HepG2 (cell line): ENCODE measurements around the gene GLUL. TPM values are rescaled to one million over a fixed set of nuclear protein-coding genes. Genes with fewer than 3 reads are reported as not detected.

ENCODE experiments used
- ATAC-seq: fragments of 200-7000 bp; cut with Tn5 transposase; 3 replicates; pipeline ENCODE4 v1.9.1; 2020; ENCODE audit warnings: mild to moderate bottlenecking, moderate library complexity
- BruUV-seq: library from RNA; stranded (reverse); fragments of 400-500 nt; replicated peaks from 2 replicates; lab custom pipeline; 2021; lab: Mats Ljungman, UMichigan
- CTCF ChIA-PET: fragments of 300-600 bp; formaldehyde crosslinking; extraction: SDS; loops from one replicate; lab custom pipeline; 2021; ENCODE audit warnings: low total read pairs, inconsistent platforms, low intra/inter-chr PET ratio; lab: Yijun Ruan, JAX
- POLR2A ChIA-PET: fragments of 350-600 bp; sonication (Branson Sonifier 250); formaldehyde crosslinking; loops from one replicate; lab custom pipeline; 2020; ENCODE audit warnings: antibody characterized with exemption, inconsistent platforms; lab: Yijun Ruan, JAX
- DNase-seq: peaks from one replicate; pipeline ENCODE4 v3.0.0-alpha.2; 2015; ENCODE audit warnings: low spot score
- FAIRE-seq: peaks from 3 replicates; lab custom pipeline; 2011; peaks lifted over from hg19 to GRCh38; lab: Jason Lieb, UNC
- H2AFZ ChIP-seq: one replicate; pipeline ENCODE4 v1.6.1; 2011; ENCODE audit warnings: low read length, inconsistent platforms
- H3K27ac ChIP-seq: fragments of 300-600 bp; 3 replicates; pipeline ENCODE4 v1.8.0; 2011; ENCODE audit warnings: mixed run types, mild to moderate bottlenecking, mixed read lengths, low read length, inconsistent platforms; ENCODE audit not compliant: insufficient read depth; ENCODE audit errors: extremely low read length
- H3K27me3 ChIP-seq, 2 experiments: fragments of 200-600 bp in 1 of 2; 2 replicates in 1 of 2; 3 replicates in 1 of 2; pipeline versions ENCODE4 v1.6.0 to v1.8.0; 2011; ENCODE audit warnings: low read length in 2 of 2, mild to moderate bottlenecking in 2 of 2, moderate library complexity in 2 of 2, inconsistent platforms in 1 of 2; ENCODE audit not compliant: insufficient read depth in 2 of 2, control insufficient read depth in 1 of 2
- H3K36me3 ChIP-seq, 2 experiments: fragments of 200-600 bp in 1 of 2; replicated peaks in 1 of 2; 2 replicates in 1 of 2; 3 replicates in 1 of 2; pipeline versions ENCODE4 v1.5.1 to v1.8.0; 2011; ENCODE audit warnings: low read length in 2 of 2, inconsistent platforms in 1 of 2; ENCODE audit not compliant: insufficient read depth in 2 of 2, control insufficient read depth in 1 of 2
- H3K4me1 ChIP-seq: 2 replicates; pipeline ENCODE4 v1.5.1; 2012; ENCODE audit warnings: low read length, inconsistent platforms; ENCODE audit not compliant: insufficient read depth
- H3K4me2 ChIP-seq: 2 replicates; pipeline ENCODE4 v1.6.0; 2011; ENCODE audit warnings: low read depth, low read length, inconsistent platforms
- H3K4me3 ChIP-seq, 3 experiments: fragments of 200-600 bp in 1 of 3; sonication (generic), shearing (Covaris generic) in 1 of 3; replicated peaks in 1 of 3; 2 replicates each; pipeline ENCODE4 v1.5.1; 2011 to 2016; ENCODE audit warnings: low read length in 3 of 3, inconsistent platforms in 2 of 3, low read depth in 2 of 3, mild to moderate bottlenecking in 2 of 3, control low read depth in 1 of 3, mixed read lengths in 1 of 3; ENCODE audit not compliant: insufficient read depth in 1 of 3
- H3K79me2 ChIP-seq: one replicate; pipeline ENCODE4 v1.6.1; 2011; ENCODE audit warnings: low read length, inconsistent platforms; ENCODE audit not compliant: insufficient read depth
- H3K9ac ChIP-seq: 2 replicates; pipeline ENCODE4 v1.6.0; 2011; ENCODE audit warnings: mild to moderate bottlenecking, low read depth, low read length, inconsistent platforms; ENCODE audit not compliant: insufficient read depth
- H3K9me3 ChIP-seq: 2 replicates; pipeline ENCODE4 v1.5.1; 2012; ENCODE audit warnings: mild to moderate bottlenecking, low read length
- H4K20me1 ChIP-seq: 2 replicates; pipeline ENCODE4 v1.6.0; 2011; ENCODE audit warnings: inconsistent platforms, mild to moderate bottlenecking, low read length, moderate library complexity; ENCODE audit not compliant: insufficient read depth
- CENPBD1 ChIP-seq: sonication (generic); formaldehyde crosslinking; IDR thresholded peaks from 2 replicates; pipeline ENCODE4 v1.8.0; 2022; ENCODE audit warnings: missing genetic modification reagents, low read depth, mild to moderate bottlenecking, borderline replicate concordance
- KDM5A ChIP-seq: fragments of 200-600 bp; sonication (generic); IDR thresholded peaks from 2 replicates; pipeline ENCODE4 v1.7.0; 2018; ENCODE audit warnings: antibody characterized with exemption, mild to moderate bottlenecking, low read length, borderline replicate concordance
- KLF12 ChIP-seq: sonication (generic); formaldehyde crosslinking; IDR thresholded peaks from 2 replicates; pipeline ENCODE4 v1.4.0; 2020; ENCODE audit warnings: missing genetic modification reagents, borderline replicate concordance
- MBD4 ChIP-seq: IDR thresholded peaks from 2 replicates; pipeline ENCODE4 v1.6.1; 2012; ENCODE audit warnings: low read length, inconsistent platforms, borderline replicate concordance
- NR2F2 ChIP-seq: IDR thresholded peaks from 2 replicates; pipeline ENCODE4 v1.6.1; 2012; ENCODE audit warnings: low read depth, inconsistent platforms, borderline replicate concordance
- SOX13 ChIP-seq, 3 experiments: fragments of 450-650 bp in 1 of 3; sonication (generic) in 1 of 3; formaldehyde crosslinking in 1 of 3; IDR thresholded peaks in 2 of 3; conservative IDR thresholded peaks in 1 of 3; 2 replicates each; pipeline versions ENCODE4 v1.5.0 to v1.6.1; 2016 to 2020; ENCODE audit warnings: antibody characterized with exemption in 1 of 3, mild to moderate bottlenecking in 1 of 3, missing compliant biosample characterization in 1 of 3, missing genetic modification reagents in 1 of 3, moderate library complexity in 1 of 3
- TBX3 ChIP-seq: fragments of 450-650 bp; IDR thresholded peaks from 2 replicates; pipeline ENCODE4 v1.6.1; 2017; ENCODE audit warnings: antibody characterized with exemption, mild to moderate bottlenecking, inconsistent platforms, borderline replicate concordance
- ZNF207 ChIP-seq: fragments of 450-650 bp; IDR thresholded peaks from 2 replicates; pipeline ENCODE4 v1.6.1; 2016; ENCODE audit warnings: antibody characterized with exemption, borderline replicate concordance
- ZNF740 ChIP-seq: sonication (generic); formaldehyde crosslinking; IDR thresholded peaks from 2 replicates; pipeline ENCODE4 v1.4.0; 2020; ENCODE audit warnings: missing genetic modification reagents
- ZNF790 ChIP-seq: sonication (generic); formaldehyde crosslinking; IDR thresholded peaks from 2 replicates; pipeline ENCODE4 v1.8.0; 2022; ENCODE audit warnings: missing genetic modification reagents, mild to moderate bottlenecking, borderline replicate concordance
- WGBS: methylation state at CpG from one replicate; pipeline ENCODE4 v1.1.6; 2017; ENCODE audit warnings: low lambda C conversion rate; 5-methylcytosine and 5-hydroxymethylcytosine counted together
- in situ Hi-C: cut with HindIII; loops from 2 replicates; pipeline ENCODE4 v1.10.0; 2017; ENCODE audit warnings: low pct_unique_long_range_greater_than_20kb; ENCODE audit not compliant: extremely low pct_ligation_motif_present
- intact Hi-C: fragments of 100-400 bp; cut with micrococcal nuclease; formaldehyde crosslinking; loops from one replicate; pipeline ENCODE4 v1.10.0; 2022; ENCODE audit not compliant: unreplicated experiment
- polyA plus RNA-seq, 8 experiments: library from polyadenylated mRNA; depleted of rRNA in 3 of 8; stranded (reverse) in 7 of 8; unstranded in 1 of 8; fragments of >200 nt; fragmentation: Illumina TruSeq in 4 of 8; extraction: Trizol in 4 of 8; gene quantifications; 2 replicates each; pipeline versions ENCODE4 v1.2.1 to v1.2.3, GENCODE V29; 2011 to 2016; ENCODE audit warnings: low read depth in 4 of 8, missing spikeins in 1 of 8, mixed read lengths in 1 of 8; ENCODE audit not compliant: insufficient read depth in 1 of 8
- total RNA-seq, 5 experiments: library from RNA; depleted of rRNA; stranded (reverse); fragments of >200 nt; fragmentation: Illumina TruSeq; extraction: Trizol; gene quantifications; 2 replicates each; pipeline ENCODE4 v1.2.3, GENCODE V29; 2016; ENCODE audit warnings: low read depth in 1 of 5
- TF ChIP-seq, protein P1 (sequence below), 2 experiments: fragments of 450-650 bp in 1 of 2; sonication (generic) in 1 of 2; formaldehyde crosslinking; IDR thresholded peaks; 2 replicates each; pipeline versions ENCODE4 v1.5.0 to v1.8.0; 2020 to 2022; ENCODE audit warnings: mild to moderate bottlenecking in 1 of 2, missing genetic modification reagents in 1 of 2
- TF ChIP-seq, protein P2 (sequence below): fragments of 450-650 bp; IDR thresholded peaks from 2 replicates; pipeline ENCODE4 v1.6.1; 2017
- TF ChIP-seq, protein P3 (sequence below): sonication (generic); formaldehyde crosslinking; IDR thresholded peaks from 2 replicates; pipeline ENCODE4 v1.4.0; 2020; ENCODE audit warnings: mild to moderate bottlenecking, missing genetic modification reagents

GLUL gene
- total and polyA plus RNA-seq, 2 of the 13 experiments (the other 11 are each of a cell fraction or from before 2014, with no cell fraction given): 423 to 827 TPM

DNA sequence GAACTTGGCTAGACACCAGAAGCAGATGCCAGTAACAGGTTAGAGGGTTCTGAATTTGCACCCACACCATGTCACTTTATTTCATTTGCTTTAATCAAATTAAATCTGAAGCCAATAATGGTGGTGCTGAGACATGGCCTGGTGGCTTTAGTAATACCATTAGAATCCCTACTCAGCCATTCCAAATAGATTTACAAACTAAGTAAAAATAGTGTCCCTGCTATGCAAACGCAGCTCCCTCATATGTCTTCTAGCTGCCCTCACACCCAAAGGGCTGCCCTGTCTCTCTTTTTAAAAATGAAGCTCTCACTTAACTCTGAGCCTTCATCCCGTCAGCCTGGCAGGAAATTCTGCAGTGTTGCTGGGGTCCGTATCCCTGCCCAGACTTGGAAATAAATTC is 21.1 kb downstream of the GLUL start:
- Histone ChIP-seq H3K9ac (no peak overlapping the region), H4K20me1 (no peaks in the 10 kb centered on the region), H2AFZ (no peak overlapping the region), H3K4me1 (no peaks in the 10 kb centered on the region), H3K27me3 (peaks cover 0 to 12% of the 10 kb centered on the region in 2 experiments; a peak in 1 of 5 replicates), H3K4me2 (no peak overlapping the region), H3K79me2 (no peaks in the 10 kb centered on the region), H3K9me3 (no peaks in the 10 kb centered on the region), H3K27ac (no peak overlapping the region), H3K36me3 (no peaks in the 10 kb centered on the region), H3K4me3 (no peak overlapping the region)
- no TSS peak for BruUV-seq
- intact Hi-C loops (no loop called here), in situ Hi-C loops (no loop called here)
- POLR2A ChIA-PET: interaction anchor here (0.9 kb wide), 1 partner anchor 19 kb away, joined by 3 read pairs; no protein-coding TSS in a partner anchor
- TF ChIP-seq, protein P1, sequence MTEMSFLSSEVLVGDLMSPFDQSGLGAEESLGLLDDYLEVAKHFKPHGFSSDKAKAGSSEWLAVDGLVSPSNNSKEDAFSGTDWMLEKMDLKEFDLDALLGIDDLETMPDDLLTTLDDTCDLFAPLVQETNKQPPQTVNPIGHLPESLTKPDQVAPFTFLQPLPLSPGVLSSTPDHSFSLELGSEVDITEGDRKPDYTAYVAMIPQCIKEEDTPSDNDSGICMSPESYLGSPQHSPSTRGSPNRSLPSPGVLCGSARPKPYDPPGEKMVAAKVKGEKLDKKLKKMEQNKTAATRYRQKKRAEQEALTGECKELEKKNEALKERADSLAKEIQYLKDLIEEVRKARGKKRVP (CRISPR knock-in tag; IDR thresholded peaks at IDR 0.05): no peak
- TF ChIP-seq, protein P2, sequence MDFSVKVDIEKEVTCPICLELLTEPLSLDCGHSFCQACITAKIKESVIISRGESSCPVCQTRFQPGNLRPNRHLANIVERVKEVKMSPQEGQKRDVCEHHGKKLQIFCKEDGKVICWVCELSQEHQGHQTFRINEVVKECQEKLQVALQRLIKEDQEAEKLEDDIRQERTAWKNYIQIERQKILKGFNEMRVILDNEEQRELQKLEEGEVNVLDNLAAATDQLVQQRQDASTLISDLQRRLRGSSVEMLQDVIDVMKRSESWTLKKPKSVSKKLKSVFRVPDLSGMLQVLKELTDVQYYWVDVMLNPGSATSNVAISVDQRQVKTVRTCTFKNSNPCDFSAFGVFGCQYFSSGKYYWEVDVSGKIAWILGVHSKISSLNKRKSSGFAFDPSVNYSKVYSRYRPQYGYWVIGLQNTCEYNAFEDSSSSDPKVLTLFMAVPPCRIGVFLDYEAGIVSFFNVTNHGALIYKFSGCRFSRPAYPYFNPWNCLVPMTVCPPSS: no peak
- TF ChIP-seq TBX3: no peak
- TF ChIP-seq, protein P3, sequence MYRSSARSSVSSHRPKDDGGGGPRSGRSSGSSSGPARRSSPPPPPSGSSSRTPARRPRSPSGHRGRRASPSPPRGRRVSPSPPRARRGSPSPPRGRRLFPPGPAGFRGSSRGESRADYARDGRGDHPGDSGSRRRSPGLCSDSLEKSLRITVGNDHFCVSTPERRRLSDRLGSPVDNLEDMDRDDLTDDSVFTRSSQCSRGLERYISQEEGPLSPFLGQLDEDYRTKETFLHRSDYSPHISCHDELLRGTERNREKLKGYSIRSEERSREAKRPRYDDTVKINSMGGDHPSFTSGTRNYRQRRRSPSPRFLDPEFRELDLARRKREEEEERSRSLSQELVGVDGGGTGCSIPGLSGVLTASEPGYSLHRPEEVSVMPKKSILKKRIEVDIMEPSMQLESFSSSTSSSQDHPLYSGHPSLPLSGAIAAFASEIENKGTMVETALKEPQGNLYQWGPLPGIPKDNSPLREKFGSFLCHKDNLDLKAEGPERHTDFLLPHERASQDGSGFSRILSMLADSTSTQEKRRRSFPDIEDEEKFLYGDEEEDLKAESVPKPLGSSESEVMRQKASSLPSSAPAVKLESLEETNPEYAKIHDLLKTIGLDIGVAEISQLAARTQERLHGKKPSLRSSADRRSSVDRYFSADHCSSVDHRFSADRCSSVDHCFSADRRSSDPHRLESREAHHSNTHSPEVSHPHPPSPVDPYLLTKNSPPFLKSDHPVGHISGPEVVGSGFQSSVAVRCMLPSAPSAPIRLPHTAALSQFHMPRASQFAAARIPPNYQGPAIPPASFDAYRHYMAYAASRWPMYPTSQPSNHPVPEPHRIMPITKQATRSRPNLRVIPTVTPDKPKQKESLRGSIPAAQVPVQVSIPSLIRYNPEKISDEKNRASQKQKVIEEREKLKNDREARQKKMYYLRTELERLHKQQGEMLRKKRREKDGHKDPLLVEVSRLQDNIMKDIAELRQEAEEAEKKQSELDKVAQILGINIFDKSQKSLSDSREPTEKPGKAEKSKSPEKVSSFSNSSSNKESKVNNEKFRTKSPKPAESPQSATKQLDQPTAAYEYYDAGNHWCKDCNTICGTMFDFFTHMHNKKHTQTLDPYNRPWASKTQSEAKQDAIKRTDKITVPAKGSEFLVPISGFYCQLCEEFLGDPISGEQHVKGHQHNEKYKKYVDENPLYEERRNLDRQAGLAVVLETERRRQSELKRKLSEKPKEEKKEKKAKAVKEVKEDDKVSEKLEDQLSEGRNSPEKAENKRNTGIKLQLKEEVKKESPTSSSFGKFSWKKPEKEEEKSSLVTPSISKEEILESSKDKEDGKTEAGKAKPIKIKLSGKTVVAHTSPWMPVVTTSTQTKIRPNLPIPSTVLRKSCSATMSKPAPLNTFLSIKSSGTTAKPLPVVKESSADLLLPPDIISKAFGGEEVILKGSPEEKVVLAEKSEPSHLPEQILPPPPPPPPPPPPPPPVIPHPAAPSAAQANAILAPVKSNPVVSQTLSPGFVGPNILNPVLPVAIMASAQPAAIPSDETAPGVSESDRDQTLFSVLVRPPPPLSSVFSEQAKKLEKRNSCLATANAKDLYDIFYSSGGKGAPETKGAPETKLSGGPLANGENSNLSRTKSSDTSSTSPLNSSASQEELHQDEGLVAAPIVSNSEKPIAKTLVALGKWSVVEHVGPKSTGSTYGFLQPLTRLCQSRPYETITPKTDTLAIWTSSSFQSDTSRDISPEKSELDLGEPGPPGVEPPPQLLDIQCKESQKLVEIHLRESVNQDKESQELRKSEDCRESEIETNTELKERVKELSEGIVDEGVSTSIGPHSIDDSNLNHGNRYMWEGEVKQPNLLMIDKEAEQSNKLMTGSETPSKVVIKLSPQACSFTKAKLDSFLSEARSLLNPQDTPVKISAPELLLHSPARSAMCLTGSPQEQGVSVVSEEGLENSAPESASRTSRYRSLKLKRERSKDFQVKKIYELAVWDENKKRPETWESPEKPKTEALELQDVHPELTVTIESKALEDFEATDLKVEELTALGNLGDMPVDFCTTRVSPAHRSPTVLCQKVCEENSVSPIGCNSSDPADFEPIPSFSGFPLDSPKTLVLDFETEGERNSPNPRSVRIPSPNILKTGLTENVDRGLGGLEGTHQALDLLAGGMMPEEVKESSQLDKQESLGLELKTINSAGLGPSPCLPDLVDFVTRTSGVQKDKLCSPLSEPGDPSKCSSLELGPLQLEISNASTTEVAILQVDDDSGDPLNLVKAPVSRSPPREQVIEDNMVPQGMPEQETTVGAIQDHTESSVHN (CRISPR knock-in tag): no peak
- TF ChIP-seq ZNF790 (CRISPR knock-in tag): no peak
- no peak for TF ChIP-seq NR2F2
- no peak for TF ChIP-seq SOX13 (IDR thresholded peaks at IDR 0.05)
- TF ChIP-seq SOX13 (CRISPR knock-in tag; conservative IDR thresholded peaks at IDR 0.05 in 1 of 2, IDR thresholded peaks at IDR 0.05 in 1 of 2): no peak
- TF ChIP-seq KLF12 (CRISPR knock-in tag): no peak
- TF ChIP-seq ZNF740 (CRISPR knock-in tag): no peak
- no peak for TF ChIP-seq CENPBD1 (CRISPR knock-in tag)
- no peak for TF ChIP-seq MBD4
- TF ChIP-seq KDM5A: no peak
- no peak for TF ChIP-seq ZNF207
- 48% methylated on average over 3 of the region's 3 CpGs for WGBS
- CTCF ChIA-PET: no interaction called here
- DNase-seq (no peak), FAIRE-seq (no peak), ATAC-seq (no peak)
